Measurements from ENCODE around the gene SLC32A1.

SLC32A1 gene

DNA sequence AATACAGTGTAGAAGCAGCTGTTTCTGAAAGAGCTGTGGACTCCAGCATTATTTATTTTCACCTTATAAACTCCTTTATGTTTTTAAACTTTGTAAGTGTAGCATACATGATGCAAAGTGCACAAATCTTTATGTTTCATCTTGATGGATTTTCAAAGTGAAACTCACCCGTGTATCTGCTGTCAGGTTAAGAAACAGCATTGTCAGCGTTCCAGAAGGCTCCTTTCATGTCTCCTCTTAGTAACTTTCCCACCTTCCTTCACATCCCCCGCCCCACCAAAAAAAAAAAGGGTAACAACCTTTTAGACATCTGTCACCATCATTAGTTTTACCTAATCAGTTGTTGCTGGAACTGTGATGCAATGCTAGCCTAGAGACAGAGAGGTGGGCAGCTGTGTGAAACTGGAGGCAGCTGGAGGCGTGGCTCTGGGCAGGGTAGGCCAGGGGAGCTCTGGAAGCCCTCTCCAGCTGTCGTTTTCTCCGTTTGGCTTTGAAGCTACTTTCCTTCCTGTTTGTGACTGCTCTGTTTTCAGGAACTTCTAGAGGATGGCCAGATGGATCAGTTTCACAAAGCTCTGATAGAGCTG, 31.1 kb downstream of the SLC32A1 start:
- DNase-seq: no peak

GRCh38 chr20:38757145-38757775, 33.0 kb downstream of the SLC32A1 start:
- no peak for DNase-seq

DNA sequence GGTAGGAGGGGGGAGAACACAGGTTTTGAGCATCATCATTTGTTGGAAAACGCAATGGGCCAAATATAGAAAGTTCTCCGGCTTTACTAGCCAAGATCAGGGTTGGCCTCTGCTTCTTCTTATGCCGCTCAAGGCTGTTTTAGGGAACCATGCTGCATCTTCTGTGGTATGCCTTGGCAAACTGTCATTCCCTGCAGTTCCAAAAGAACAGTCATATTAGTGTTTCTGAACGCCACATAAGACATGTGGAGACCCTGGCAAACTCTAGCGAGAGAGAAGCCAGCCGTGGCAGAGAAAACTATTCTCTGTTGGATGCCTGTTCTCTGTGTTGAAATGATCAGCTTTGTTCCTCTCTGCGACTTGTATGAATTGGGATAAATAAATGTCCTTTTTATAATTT, 34.8 kb downstream of the SLC32A1 start:
- no peak for DNase-seq

DNA sequence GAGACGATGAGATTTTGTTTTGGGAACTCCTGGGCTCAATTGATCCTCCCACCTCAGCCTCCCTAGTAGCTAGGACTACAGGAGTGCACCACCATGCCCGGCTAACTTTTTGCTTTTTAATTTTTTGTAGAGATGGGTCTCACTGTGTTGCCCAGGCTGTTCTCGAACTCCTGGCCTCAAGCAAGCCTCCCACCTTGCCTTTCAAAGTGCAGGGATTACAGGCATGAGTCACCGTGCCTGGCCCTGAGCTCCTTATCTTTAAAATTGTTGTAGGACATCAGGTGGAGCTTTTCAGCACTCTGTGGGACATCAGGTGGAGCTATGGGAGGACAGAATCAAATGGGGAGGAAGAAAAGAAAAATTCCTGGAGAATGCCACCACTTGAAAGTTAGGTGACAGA, 36.7 kb downstream of the SLC32A1 start:
- no peak for DNase-seq

DNA sequence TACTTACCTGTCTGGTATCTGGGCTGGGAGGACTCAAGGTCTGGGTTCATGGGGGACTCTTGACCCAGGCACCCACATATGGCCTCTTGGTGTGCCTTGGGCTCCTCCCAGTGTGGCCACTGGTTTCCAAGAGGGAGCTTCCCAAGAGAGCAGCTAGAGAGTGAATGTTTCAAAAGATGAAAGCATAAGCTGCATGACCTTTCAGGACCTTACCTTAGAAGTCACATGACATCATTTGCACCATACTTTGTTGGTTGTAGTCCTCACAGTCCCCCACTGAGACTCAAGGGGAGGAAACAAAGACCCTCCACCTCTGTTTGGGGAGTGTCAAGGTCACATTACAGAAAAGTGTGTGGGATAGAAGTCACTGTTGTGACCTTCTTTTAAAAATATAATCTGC, 37.9 kb downstream of the SLC32A1 start:
- DNase-seq: no peak

GRCh38 chr20:38763616-38764015, 39.3 kb downstream of the SLC32A1 start:
- no peak for DNase-seq

- peak; percentile 39 to 64 for DNase-seq
These were observed 40.5 kb downstream of the SLC32A1 start for GRCh38 chr20:38764567-38765318.

GRCh38 chr20:38766071-38766470, 41.8 kb downstream of the SLC32A1 start:
- DNase-seq: no peak

- DNase-seq: no peak
These were observed 45.4 kb downstream of the SLC32A1 start for GRCh38 chr20:38769376-38770295.

DNA sequence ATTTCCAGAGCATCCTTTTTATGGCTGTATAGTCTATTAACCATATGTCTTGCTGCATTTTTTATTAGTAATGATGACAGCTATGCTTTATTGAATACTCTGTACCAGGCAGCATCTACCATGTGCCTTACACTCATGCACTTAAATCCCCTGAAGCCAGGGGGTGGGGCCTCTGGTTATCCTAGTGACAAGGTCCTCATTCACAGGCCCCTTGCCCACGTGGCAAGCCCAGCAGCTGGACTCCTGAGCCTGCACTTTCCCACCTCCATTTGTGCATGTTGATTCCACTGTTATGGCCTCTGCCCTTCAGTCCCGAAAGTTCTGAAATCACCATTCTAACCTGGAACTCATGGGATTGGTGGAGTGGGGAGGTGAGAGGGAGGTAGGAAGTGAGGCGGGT, 46.3 kb downstream of the SLC32A1 start:
- no peak for DNase-seq

- DNase-seq: no peak
These were observed 46.7 kb downstream of the SLC32A1 start for GRCh38 chr20:38770970-38771369.

GRCh38 chr20:38771621-38772020, 47.3 kb downstream of the SLC32A1 start:
- no peak for DNase-seq

GRCh38 chr20:38774167-38774566, 49.9 kb downstream of the SLC32A1 start:
- no peak for DNase-seq

DNA sequence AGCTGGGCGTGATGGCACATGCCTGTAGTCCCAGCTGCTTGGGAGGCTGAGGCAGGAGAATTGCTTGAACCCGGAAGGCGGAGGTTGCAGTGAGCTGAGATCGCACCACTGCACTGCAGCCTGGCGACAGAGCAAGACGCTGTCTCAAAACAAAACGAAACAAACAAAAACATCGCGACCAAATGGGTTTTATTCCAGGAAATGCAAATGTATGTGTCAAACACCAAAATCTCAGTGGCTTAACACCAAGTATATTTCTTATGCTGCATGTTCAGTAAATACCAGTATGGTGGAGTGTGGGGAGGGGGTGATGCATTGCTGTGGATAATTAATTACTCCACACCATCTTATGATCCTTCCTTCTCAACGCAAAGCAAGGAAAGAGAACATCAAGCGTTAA, 52.1 kb downstream of the SLC32A1 start:
- DNase-seq: no peak
